Measurements from ENCODE around the gene EEFSEC. TPM values are rescaled to one million over a fixed set of nuclear protein-coding genes. Genes with fewer than 3 reads are reported as not detected.

The EEFSEC gene
- total RNA-seq, 1 experiment from 2014 or later, result 15.4 TPM

DNA sequence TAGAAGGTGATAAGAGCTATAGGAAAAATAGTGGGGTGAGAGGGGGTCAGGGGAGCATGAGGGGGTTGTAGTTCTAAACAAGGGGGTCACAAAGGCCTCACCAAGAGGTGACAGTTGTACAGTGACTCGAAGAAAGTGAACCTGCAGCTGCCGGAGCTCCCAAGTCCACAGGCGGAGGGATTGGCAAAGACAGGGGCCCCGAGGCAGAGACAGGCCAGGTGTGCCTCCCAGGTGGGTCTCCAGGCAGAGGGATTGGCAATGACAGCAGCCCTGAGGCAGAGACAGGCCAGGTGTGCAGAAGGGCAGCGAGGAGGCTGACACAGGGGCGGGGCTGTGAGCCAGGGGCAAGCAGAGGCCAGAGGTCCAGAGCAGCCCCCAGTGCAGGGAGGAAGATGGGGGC is 249.7 kb downstream of the EEFSEC start:
- intact Hi-C loops (cut with micrococcal nuclease; ENCODE audit: unreplicated experiment) (no loop called here), in situ Hi-C loops (cut with HindIII; ENCODE audit: low pct_unique_long_range_greater_than_20kb, low sequenced_read_pairs) (no loop called here)
- ATAC-seq, result no peak
- POLR2A ChIA-PET, result no interaction called here
- Histone ChIP-seq H3K4me1 (ENCODE audit: control insufficient read depth, insufficient read depth, low read length) (no peaks in the 10 kb centered on the region), H3K27me3 (ENCODE audit: control insufficient read depth, insufficient read depth, low read length) (no peaks in the 10 kb centered on the region), H3K36me3 (ENCODE audit: control insufficient read depth, insufficient read depth, low read length) (no peaks in the 10 kb centered on the region), H3K27ac (ENCODE audit: low read length) (peak overlapping the region; percentile 59; the same call in 1 of the 2 replicates), H3K4me3 (ENCODE audit: low read depth in 2 of 2, low read length in 2 of 2) (no peak overlapping the region), H3K9me3 (ENCODE audit: control insufficient read depth, insufficient read depth, low read depth, low read length) (no peaks in the 10 kb centered on the region)
- DNase-seq (ENCODE audit: low read depth, low spot score), result no peak
- TF ChIP-seq POLR2AphosphoS5 (IDR thresholded peaks at IDR 0.05; ENCODE audit: low read depth, low read length), result no peak
- no peak for TF ChIP-seq SIN3A (IDR thresholded peaks at IDR 0.05; ENCODE audit: borderline replicate concordance, insufficient read depth, low read depth, low read length)
- no peak for TF ChIP-seq CTCF (IDR thresholded peaks at IDR 0.05)
- TF ChIP-seq TCF7L2 (IDR thresholded peaks at IDR 0.05; ENCODE audit: low read depth, low read length), result no peak
- TF ChIP-seq, protein P1, sequence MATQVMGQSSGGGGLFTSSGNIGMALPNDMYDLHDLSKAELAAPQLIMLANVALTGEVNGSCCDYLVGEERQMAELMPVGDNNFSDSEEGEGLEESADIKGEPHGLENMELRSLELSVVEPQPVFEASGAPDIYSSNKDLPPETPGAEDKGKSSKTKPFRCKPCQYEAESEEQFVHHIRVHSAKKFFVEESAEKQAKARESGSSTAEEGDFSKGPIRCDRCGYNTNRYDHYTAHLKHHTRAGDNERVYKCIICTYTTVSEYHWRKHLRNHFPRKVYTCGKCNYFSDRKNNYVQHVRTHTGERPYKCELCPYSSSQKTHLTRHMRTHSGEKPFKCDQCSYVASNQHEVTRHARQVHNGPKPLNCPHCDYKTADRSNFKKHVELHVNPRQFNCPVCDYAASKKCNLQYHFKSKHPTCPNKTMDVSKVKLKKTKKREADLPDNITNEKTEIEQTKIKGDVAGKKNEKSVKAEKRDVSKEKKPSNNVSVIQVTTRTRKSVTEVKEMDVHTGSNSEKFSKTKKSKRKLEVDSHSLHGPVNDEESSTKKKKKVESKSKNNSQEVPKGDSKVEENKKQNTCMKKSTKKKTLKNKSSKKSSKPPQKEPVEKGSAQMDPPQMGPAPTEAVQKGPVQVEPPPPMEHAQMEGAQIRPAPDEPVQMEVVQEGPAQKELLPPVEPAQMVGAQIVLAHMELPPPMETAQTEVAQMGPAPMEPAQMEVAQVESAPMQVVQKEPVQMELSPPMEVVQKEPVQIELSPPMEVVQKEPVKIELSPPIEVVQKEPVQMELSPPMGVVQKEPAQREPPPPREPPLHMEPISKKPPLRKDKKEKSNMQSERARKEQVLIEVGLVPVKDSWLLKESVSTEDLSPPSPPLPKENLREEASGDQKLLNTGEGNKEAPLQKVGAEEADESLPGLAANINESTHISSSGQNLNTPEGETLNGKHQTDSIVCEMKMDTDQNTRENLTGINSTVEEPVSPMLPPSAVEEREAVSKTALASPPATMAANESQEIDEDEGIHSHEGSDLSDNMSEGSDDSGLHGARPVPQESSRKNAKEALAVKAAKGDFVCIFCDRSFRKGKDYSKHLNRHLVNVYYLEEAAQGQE (IDR thresholded peaks at IDR 0.05; ENCODE audit: insufficient read depth in 1 of 2, low read depth in 2 of 2, low read length in 1 of 2), result no peak
- no TSS peak for BruUV-seq (replicated peaks)
- CTCF ChIA-PET, result no interaction called here

DNA sequence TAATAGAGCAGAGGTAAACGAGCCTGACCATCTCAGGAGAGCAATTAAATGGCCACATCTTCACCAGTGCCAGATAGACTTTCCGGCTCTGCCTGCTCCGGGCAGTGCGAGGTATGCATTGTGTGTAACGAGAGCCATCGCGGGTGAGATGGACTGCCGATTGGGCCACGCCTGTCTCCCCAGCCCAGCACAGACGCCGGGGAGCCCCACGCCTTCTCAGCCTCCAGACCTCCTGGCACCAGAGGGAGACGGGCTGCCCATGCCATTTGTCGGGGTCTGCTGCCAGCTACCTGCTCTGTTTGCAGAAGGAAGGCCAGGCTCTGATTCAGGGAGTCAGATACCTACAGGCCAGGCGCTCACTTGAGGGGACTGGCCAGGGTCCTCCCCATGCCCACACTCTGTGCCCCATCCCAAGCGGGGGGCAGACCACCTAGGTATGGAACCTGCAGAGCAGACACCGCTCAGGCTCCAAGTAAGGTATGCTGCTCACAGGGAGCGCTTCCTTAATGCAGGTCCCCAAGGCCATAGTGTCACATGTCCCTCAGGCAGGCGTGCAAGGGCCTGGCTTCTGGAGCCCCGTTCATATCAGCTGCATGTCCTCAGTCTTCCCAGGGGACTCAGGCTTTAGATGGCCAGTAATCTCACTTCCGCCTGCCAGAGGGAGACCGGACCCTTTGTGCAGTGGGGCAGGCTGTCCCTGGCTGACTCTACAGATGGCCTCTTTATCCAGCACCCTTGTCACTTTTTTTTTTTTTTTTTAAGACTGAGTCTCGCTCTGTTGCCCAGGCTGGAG is 251.2 kb downstream of the EEFSEC start:
- ChIA-PET CTCF (no interaction called here), POLR2A (interaction anchor here (0.5 kb wide), 1 partner anchor 26 kb away, joined by 13 read pairs; no protein-coding TSS in a partner anchor)
- H3K27me3 ChIP-seq (ENCODE audit: control insufficient read depth, insufficient read depth, low read length), result no peaks in the 10 kb centered on the region
- H3K4me3 ChIP-seq (ENCODE audit: low read depth in 2 of 2, low read length in 2 of 2), result no peak overlapping the region
- H3K36me3 ChIP-seq (ENCODE audit: control insufficient read depth, insufficient read depth, low read length), result no peaks in the 10 kb centered on the region
- H3K9me3 ChIP-seq (ENCODE audit: control insufficient read depth, insufficient read depth, low read depth, low read length), result no peaks in the 10 kb centered on the region
- intact Hi-C loops (cut with micrococcal nuclease; ENCODE audit: unreplicated experiment), result no loop called here
- TF ChIP-seq, protein P1 (IDR thresholded peaks at IDR 0.05; ENCODE audit: insufficient read depth in 1 of 2, low read depth in 2 of 2, low read length in 1 of 2), result no peak
- TF ChIP-seq POLR2AphosphoS5 (IDR thresholded peaks at IDR 0.05; ENCODE audit: low read depth, low read length) (no peak), TCF7L2 (IDR thresholded peaks at IDR 0.05; ENCODE audit: low read depth, low read length) (no peak), CTCF (IDR thresholded peaks at IDR 0.05) (no peak), SIN3A (IDR thresholded peaks at IDR 0.05; ENCODE audit: borderline replicate concordance, insufficient read depth, low read depth, low read length) (no peak)
- DNase-seq (ENCODE audit: low read depth, low spot score), result no peak
- no peak overlapping the region for H3K27ac ChIP-seq (ENCODE audit: low read length)
- peaks cover 13% of the 10 kb centered on the region for H3K4me1 ChIP-seq (ENCODE audit: control insufficient read depth, insufficient read depth, low read length)
- in situ Hi-C loops (cut with HindIII; ENCODE audit: low pct_unique_long_range_greater_than_20kb, low sequenced_read_pairs), result no loop called here
- no TSS peak for BruUV-seq (replicated peaks)
- no peak for ATAC-seq

All from Panc1 (cell line).